Liver (tissue), 3 donors: ENCODE measurements around the gene ZGRF1.

Experiments used
- ATF3 ChIP-seq: IDR thresholded peaks from 2 replicates; pipeline ENCODE4 v1.6.1; 2016; ENCODE audit warnings: antibody characterized with exemption
- CTCF ChIP-seq: fragments of 150-350 bp; IDR thresholded peaks from 2 replicates; pipeline ENCODE4 v1.5.1; 2017; ENCODE audit warnings: improper control_type of control experiment, low read depth, low read length; ENCODE audit not compliant: missing input control
- EGR1 ChIP-seq, 2 donors: IDR thresholded peaks; 2 replicates each; pipeline ENCODE4 v1.6.1; 2016 to 2018; ENCODE audit warnings: antibody characterized with exemption in 2 of 2, low read depth in 2 of 2
- GABPA ChIP-seq, 2 donors: IDR thresholded peaks in 1 of 2; conservative IDR thresholded peaks in 1 of 2; 2 replicates each; pipeline ENCODE4 v1.6.1; 2016; ENCODE audit warnings: antibody characterized with exemption in 2 of 2, mild to moderate bottlenecking in 1 of 2, moderate library complexity in 1 of 2
- JUND ChIP-seq, 2 donors: IDR thresholded peaks; 2 replicates each; pipeline ENCODE4 v1.6.1; 2016; ENCODE audit warnings: antibody characterized with exemption in 2 of 2
- MAX ChIP-seq: IDR thresholded peaks from 2 replicates; pipeline ENCODE4 v1.6.1; 2016; ENCODE audit warnings: antibody characterized with exemption
- NR2F2 ChIP-seq: IDR thresholded peaks from 2 replicates; pipeline ENCODE4 v1.6.1; 2016; ENCODE audit warnings: antibody characterized with exemption
- RAD21 ChIP-seq, 2 donors: IDR thresholded peaks; 2 replicates each; pipeline ENCODE4 v1.6.1; 2016; ENCODE audit warnings: antibody characterized with exemption in 2 of 2, mild to moderate bottlenecking in 2 of 2
- RXRA ChIP-seq, 2 donors: IDR thresholded peaks; 2 replicates each; pipeline ENCODE4 v1.6.1; 2017 to 2018; ENCODE audit warnings: antibody characterized with exemption in 2 of 2, mild to moderate bottlenecking in 1 of 2
- SP1 ChIP-seq: IDR thresholded peaks from 2 replicates; pipeline ENCODE4 v1.6.1; 2018; ENCODE audit warnings: antibody characterized with exemption, mild to moderate bottlenecking
- TAF1 ChIP-seq: conservative IDR thresholded peaks from 2 replicates; pipeline ENCODE4 v1.6.1; 2016; ENCODE audit warnings: antibody characterized with exemption, mild to moderate bottlenecking
- donor health status: healthy.
- donor health status: healthy.

GRCh38 chr4:112594993-112595392 is 41.7 kb downstream of the ZGRF1 start:
- TF ChIP-seq MAX (no peak), GABPA (IDR thresholded peaks at IDR 0.05 in 1 of 2, conservative IDR thresholded peaks at IDR 0.05 in 1 of 2) (no peak), ATF3 (no peak), CTCF (no peak), SP1 (no peak), TAF1 (no peak), JUND (IDR thresholded peaks at IDR 0.05) (no peak), RXRA (IDR thresholded peaks at IDR 0.05) (no peak), NR2F2 (no peak), RAD21 (IDR thresholded peaks at IDR 0.05) (no peak), EGR1 (IDR thresholded peaks at IDR 0.05; ENCODE audit: low read depth in 2 of 2) (no peak)
